ENCODE measurements around the gene SREBF2.
A peak's percentile ranks its signal among the peaks of the same experiment; 100 is the strongest.

The SREBF2 gene

DNA sequence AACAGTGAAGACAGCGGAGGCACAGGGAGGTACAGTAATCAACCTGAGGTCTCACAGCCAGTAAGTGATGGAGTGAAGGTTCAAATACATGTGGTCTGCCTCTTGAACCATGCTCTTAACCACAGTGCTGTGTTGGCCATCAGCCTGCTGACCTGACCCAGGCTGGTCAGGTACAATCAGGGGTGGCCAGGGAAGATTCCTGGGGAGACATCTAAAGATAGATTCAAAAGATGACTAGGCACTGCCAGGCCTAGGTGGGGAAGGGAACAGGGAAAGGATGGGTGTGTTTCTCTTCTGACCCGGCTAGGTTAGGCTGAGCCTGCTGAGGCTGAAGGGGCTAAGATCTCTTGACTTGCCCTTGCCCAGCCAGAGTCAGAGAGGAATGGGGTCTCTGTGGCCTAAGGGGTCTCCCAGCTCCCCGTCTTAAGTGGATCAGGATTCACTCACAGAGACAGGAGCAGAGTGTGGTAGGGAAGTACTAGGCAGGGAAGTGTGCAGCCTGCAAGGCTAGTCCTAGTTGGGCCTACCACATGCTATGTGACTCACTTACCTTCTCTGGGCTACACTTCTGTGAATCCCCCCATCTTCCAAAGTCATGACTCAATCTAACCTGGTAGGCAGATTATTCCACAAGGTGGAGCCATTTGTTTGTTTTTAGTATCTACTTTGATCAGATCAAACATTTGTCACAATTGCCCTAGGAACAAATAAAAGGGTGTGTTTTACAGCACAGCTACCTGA lies 10.4 kb upstream of the SREBF2 start:
- Histone ChIP-seq H3K27me3 (ENCODE audit: insufficient read depth, low read length, poor library complexity, severe bottlenecking) (no peaks in the 10 kb centered on the region), H2AFZ (ENCODE audit: low read length) (no peak overlapping the region), H3K9me2 (replicated peaks; ENCODE audit: low read depth, low read length) (no peaks in the 10 kb centered on the region), H3K79me2 (ENCODE audit: insufficient read depth, low read length) (no peaks in the 10 kb centered on the region), H3K4me1 (ENCODE audit: insufficient read depth, low read length, poor library complexity, severe bottlenecking) (no peaks in the 10 kb centered on the region), H3K36me3 (ENCODE audit: insufficient read depth, low read length) (peaks cover 34% of the 10 kb centered on the region; the same call in 1 of the 2 replicates), H3K9ac (ENCODE audit: low read depth, low read length, poor library complexity, severe bottlenecking) (no peak overlapping the region), H3K4me3 (ENCODE audit: low read length, poor library complexity, severe bottlenecking) (no peak overlapping the region), H3K9me3 (ENCODE audit: insufficient read depth, low read depth, low read length) (no peaks in the 10 kb centered on the region), H4K20me1 (ENCODE audit: insufficient read depth, low read length, poor library complexity, severe bottlenecking) (no peaks in the 10 kb centered on the region), H3F3A (ENCODE audit: low read depth) (no peaks in the 10 kb centered on the region), H3K4me2 (ENCODE audit: low read depth, low read length, poor library complexity, severe bottlenecking) (no peak overlapping the region)
- TF ChIP-seq, protein P1, sequence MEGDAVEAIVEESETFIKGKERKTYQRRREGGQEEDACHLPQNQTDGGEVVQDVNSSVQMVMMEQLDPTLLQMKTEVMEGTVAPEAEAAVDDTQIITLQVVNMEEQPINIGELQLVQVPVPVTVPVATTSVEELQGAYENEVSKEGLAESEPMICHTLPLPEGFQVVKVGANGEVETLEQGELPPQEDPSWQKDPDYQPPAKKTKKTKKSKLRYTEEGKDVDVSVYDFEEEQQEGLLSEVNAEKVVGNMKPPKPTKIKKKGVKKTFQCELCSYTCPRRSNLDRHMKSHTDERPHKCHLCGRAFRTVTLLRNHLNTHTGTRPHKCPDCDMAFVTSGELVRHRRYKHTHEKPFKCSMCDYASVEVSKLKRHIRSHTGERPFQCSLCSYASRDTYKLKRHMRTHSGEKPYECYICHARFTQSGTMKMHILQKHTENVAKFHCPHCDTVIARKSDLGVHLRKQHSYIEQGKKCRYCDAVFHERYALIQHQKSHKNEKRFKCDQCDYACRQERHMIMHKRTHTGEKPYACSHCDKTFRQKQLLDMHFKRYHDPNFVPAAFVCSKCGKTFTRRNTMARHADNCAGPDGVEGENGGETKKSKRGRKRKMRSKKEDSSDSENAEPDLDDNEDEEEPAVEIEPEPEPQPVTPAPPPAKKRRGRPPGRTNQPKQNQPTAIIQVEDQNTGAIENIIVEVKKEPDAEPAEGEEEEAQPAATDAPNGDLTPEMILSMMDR (conservative IDR thresholded peaks at IDR 0.05; ENCODE audit: low read length) = peak; percentile 68
- no peak for TF ChIP-seq EZH2phosphoT487 (IDR thresholded peaks at IDR 0.05; ENCODE audit: borderline replicate concordance)

DNA sequence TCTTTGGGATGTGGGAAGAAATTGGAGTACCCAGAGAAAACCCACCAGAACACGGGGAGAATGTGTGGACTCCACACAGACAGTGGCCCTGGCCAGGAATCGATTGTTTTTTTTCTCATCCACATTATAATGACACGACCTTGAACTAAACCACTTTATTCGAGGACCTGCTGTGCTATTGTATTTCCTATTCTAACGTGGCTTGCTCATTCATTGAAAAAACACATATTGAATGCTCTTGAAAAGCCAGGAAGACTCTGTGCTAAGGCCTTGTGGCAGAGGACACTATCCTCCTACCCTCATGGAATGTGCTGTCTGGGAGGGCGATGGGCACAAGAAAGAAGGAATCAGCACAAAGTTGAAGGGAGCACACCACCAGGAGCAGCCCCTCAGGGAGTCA lies 9.1 kb upstream of the SREBF2 start:
- Histone ChIP-seq H3K9me2 (replicated peaks; ENCODE audit: low read depth, low read length) (no peaks in the 10 kb centered on the region), H3K4me1 (ENCODE audit: insufficient read depth, low read length, poor library complexity, severe bottlenecking) (peaks cover 9% of the 10 kb centered on the region), H3K79me2 (ENCODE audit: insufficient read depth, low read length) (no peaks in the 10 kb centered on the region), H2AFZ (ENCODE audit: low read length) (no peak overlapping the region), H3K9me3 (ENCODE audit: insufficient read depth, low read depth, low read length) (no peaks in the 10 kb centered on the region), H3K4me3 (ENCODE audit: low read length, poor library complexity, severe bottlenecking) (no peak overlapping the region), H4K20me1 (ENCODE audit: insufficient read depth, low read length, poor library complexity, severe bottlenecking) (no peaks in the 10 kb centered on the region), H3K36me3 (ENCODE audit: insufficient read depth, low read length) (peaks cover 27% of the 10 kb centered on the region; the same call in 1 of the 2 replicates), H3F3A (ENCODE audit: low read depth) (no peaks in the 10 kb centered on the region), H3K9ac (ENCODE audit: low read depth, low read length, poor library complexity, severe bottlenecking) (no peak overlapping the region), H3K4me2 (ENCODE audit: low read depth, low read length, poor library complexity, severe bottlenecking) (no peak overlapping the region), H3K27me3 (ENCODE audit: insufficient read depth, low read length, poor library complexity, severe bottlenecking) (no peaks in the 10 kb centered on the region)
- TF ChIP-seq, protein P1 (conservative IDR thresholded peaks at IDR 0.05; ENCODE audit: low read length) = no peak
- no peak for TF ChIP-seq EZH2phosphoT487 (IDR thresholded peaks at IDR 0.05; ENCODE audit: borderline replicate concordance)

DNA sequence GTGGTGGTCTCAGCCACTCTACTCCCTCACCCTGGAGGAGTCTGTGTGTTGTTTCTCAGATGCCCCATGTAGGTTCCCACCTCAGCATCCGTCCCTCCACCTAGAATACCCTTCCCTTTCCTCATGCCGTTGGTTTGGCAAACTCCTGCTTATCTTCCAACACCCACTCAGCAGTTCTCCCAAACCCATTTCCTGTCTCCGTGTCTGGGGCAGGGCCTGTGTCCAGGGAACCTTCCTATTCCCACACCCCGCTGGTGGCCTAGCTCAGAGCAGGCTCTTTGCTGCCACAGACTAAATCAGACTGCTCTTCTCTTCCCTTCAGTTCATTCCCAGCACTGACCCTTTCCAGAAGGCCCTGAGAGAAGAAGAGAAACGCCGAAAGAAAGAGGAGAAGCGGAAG lies 7.5 kb upstream of the SREBF2 start:
- TF ChIP-seq, protein P1 (conservative IDR thresholded peaks at IDR 0.05; ENCODE audit: low read length) = no peak
- no peak for TF ChIP-seq EZH2phosphoT487 (IDR thresholded peaks at IDR 0.05; ENCODE audit: borderline replicate concordance)
- no peak overlapping the region for H3K4me2 ChIP-seq (ENCODE audit: low read depth, low read length, poor library complexity, severe bottlenecking)
- no peaks in the 10 kb centered on the region for H3K27me3 ChIP-seq (ENCODE audit: insufficient read depth, low read length, poor library complexity, severe bottlenecking)
- no peak overlapping the region for H2AFZ ChIP-seq (ENCODE audit: low read length)
- no peaks in the 10 kb centered on the region for H3K79me2 ChIP-seq (ENCODE audit: insufficient read depth, low read length)
- H3K36me3 ChIP-seq (ENCODE audit: insufficient read depth, low read length) = peaks cover 19% of the 10 kb centered on the region; the same call in 1 of the 2 replicates
- H4K20me1 ChIP-seq (ENCODE audit: insufficient read depth, low read length, poor library complexity, severe bottlenecking) = no peaks in the 10 kb centered on the region
- H3K4me3 ChIP-seq (ENCODE audit: low read length, poor library complexity, severe bottlenecking) = no peak overlapping the region
- no peaks in the 10 kb centered on the region for H3K9me2 ChIP-seq (replicated peaks; ENCODE audit: low read depth, low read length)
- no peaks in the 10 kb centered on the region for H3F3A ChIP-seq (ENCODE audit: low read depth)
- peaks cover 16% of the 10 kb centered on the region for H3K4me1 ChIP-seq (ENCODE audit: insufficient read depth, low read length, poor library complexity, severe bottlenecking)
- no peak overlapping the region for H3K9ac ChIP-seq (ENCODE audit: low read depth, low read length, poor library complexity, severe bottlenecking)
- no peaks in the 10 kb centered on the region for H3K9me3 ChIP-seq (ENCODE audit: insufficient read depth, low read depth, low read length)

Data from Loucy (cell line).